NOMO-1 treated with dmso at 0.1 percent for 144 hours (cell line): ENCODE results near the gene DOCK10.
"Not testable (repeated sequence)": the region's sequence is repeated elsewhere in the genome, so short reads cannot be mapped to it uniquely, and the experiment has no call there.

Experiments
- DNase-seq: peaks from one replicate; lab custom pipeline; 2025; ENCODE audit not compliant: unreplicated experiment; lab: John Stamatoyannopoulos, UW

The DOCK10 gene

DNA sequence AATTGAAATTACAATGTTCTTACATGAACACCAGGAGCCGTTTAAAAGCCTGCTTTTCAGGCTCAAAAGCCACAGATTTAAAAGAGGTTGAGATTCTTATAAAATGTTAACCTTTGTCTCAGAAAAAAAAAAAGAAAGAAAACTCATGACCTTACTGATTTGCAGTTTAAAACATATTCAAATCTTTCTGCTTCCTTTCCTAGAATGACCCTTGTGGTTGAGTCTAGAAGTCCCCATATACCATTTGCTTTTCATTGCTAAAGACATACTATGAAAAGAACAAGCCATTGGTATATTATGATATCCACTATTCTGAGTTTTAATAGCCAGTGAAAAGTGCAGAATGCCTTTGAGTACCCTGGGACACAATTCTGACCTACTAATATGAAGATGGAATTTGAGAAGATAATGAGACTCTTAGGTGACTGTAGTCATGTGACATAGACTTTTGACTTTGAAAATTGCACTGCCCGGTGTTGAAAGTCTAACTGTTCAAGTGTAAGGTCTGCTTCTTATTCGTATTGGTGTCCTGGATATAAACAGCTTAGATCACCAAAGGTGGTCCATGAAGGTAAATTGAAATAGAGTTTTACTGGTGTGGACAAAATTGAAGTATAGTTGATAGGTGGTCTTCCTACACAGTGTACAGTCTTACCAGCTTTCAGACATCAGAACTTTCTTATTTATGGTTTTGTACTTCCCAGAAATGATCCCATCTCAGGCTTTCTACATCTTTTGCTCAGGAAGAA lies 117.0 kb downstream of the DOCK10 start:
- no peak for DNase-seq

DNA sequence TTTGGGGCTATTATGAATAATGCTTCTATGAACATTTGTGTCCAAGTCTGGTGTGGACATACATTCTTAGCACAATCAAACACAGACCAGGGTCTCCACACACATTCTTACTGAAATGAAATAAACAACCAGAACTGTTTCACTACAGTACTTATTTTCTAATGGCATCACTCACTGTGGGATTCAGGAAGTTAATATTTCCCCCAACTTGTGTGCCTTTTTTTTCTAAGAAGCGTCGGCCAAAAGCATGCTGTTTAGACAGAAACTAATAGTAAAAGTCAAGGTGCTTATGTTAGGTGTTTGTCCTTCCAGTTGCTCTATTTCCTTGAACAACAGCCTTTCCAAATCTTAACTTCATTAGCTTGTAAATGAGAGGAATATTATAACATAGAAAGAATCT lies 117.6 kb downstream of the DOCK10 start:
- DNase-seq = no peak

DNA sequence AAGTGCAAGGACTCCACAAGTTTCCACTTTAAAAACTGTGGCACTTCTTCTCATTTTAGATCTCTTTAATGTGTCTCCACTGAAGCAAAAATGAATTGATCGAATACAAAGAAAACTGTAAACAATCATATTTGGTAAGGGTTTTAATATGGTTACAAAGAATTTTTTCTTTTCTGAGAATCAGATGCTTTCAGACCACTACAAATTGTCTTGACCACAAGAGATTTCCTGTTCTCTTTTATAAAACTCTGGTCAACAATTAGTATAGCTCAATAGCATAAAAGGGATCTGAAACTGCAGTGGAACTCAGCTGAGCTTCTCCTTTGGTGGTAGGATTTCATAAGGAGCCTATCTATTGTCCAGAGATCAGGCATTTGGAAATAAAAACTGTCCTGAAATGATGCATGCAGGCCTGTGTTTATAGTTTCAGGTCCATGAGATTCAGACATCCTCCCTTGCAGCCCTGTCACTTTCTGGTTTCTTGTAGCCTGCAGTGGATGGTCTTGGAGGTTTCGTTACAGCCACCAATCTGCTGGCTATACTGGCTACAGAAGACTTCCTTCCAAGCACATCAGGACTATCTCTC lies 120.0 kb downstream of the DOCK10 start:
- DNase-seq = peak; percentile 86

GRCh38 chr2:224919472-224920110 lies 122.7 kb downstream of the DOCK10 start:
- DNase-seq = no peak

GRCh38 chr2:224918626-224919471 lies 123.4 kb downstream of the DOCK10 start:
- DNase-seq = no peak

- not testable (repeated sequence) for DNase-seq
Measured at GRCh38 chr2:224917246-224917645, 125.0 kb downstream of the DOCK10 start.

DNA sequence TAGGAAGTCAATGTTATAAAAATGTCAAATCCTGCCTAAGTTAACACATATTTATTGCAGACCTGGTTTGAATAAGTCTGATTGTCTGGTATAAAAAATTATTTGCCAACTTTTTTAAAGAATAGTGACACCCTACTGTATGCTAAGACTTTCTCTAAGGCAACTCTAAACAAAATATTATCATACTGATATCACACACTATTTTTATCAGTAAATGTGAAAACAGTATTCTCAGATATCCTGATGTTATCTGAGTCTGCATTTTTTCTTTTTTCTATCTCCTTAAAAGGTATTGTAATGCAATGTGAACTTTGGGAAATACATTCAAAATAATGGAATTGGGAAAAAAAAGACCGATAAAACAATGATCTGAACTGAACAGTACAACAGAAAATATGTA lies 127.1 kb downstream of the DOCK10 start:
- no peak for DNase-seq

DNA sequence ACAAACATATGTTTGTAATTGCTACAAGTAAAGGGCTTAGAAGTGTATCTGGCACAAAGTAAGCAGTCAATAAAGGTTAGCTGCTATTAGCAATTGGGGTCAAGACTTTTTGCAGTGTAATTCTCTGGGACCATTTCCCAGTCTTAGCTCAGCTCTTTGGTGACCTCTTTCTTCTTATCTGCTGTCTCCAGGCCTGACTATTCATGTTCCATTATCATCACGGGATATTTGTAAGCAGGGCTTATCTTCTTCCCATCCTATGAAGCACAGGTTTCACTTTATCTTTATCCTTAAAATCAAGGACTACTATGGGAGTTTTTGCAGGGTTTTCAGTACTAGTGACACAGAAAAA lies 131.7 kb downstream of the DOCK10 start:
- no peak for DNase-seq

DNA sequence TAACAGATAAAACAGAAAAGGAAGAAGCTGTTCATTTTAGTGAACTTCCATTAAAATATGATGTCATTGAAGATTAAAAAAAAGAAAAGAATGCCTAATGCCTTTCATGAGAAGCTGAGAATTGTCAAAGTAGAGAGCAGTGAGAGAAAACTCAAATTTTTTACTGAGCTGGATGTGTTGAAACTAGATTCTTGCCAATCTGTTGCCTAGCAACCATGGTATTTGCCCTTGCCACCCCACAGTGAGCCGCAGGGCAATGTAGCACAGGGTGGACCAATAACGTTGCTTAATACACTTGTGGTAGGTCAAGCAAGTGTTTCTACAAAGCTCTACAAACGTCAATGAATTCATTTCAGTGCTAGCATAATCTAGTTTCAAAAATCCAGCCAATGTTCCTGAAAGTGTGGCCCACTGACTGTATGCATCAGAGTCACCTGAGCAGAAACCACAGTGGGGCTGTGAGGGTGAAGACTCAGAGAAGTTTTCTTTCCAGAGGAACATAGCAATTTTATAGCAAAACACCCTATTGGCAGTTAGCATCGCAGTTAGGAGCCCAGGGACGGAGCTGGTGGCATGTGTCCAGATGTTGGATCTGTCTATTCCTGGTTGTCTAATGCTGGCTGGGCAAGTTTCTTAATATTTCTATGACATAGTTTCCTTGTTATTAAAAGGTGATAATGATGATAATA lies 132.2 kb downstream of the DOCK10 start:
- DNase-seq = peak; percentile 44

DNA sequence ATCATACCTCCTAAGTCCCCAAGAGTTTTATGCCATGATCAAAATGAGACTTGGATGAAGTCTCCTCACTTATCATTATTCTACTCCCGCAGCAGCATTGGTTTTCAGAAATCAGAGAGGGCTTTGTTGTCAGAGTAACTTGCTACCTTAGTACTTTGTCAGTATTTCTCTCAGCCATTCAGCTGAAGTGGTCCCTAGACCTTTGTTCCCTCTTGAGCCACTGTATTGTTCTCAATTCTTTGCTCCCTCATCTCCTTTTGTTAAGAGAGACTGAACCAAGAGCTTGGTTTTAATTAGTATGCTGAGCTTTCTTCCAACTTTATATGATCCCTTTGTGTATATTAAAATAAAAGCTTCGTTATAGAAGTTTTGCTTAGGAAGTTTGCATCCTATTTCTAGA lies 133.4 kb downstream of the DOCK10 start:
- no peak for DNase-seq

DNA sequence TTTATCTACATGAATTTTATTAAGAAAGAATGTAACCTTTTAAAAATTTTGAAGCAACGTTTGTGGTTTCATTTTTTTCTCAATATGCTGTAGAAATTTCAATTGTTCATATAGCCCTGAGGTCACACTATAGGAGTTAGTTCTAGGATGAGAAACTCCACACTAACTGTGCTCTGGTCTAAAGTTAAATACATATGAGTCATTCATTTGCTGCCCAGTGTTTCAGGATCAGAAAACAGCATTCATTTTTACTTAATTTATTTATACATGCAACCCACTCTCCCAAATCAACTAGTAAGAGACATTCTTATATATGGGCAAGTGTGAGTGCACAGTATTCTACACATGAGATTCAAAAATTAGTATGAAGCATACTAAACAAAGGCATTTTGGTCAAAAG lies 137.9 kb downstream of the DOCK10 start:
- no peak for DNase-seq

GRCh38 chr2:224903621-224904020 lies 138.6 kb downstream of the DOCK10 start:
- DNase-seq = no peak

- DNase-seq = no peak
Measured at GRCh38 chr2:224901121-224901676, 141.1 kb downstream of the DOCK10 start.

DNA sequence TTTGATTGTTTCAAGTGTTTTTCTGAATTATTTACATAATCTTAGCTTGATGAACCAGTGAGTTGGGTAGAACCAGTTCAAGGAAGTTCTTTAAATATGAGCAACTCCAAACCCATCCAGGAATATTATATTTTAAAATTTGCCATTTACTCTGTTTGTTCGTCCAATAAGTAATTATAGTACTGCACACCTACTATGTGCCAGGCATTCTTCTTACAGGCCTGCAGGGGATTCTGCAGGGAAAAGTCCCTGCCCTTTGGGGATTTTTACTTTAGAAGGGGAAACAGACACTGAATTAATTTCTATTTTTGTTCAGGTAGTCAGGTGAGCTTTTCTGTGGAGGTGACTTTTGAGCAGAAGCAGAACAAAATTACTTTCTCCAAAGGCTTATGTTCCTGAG lies 146.9 kb downstream of the DOCK10 start:
- DNase-seq = no peak

- peak; percentile 86 for DNase-seq
Measured at GRCh38 chr2:224894356-224894755, 147.9 kb downstream of the DOCK10 start.

DNA sequence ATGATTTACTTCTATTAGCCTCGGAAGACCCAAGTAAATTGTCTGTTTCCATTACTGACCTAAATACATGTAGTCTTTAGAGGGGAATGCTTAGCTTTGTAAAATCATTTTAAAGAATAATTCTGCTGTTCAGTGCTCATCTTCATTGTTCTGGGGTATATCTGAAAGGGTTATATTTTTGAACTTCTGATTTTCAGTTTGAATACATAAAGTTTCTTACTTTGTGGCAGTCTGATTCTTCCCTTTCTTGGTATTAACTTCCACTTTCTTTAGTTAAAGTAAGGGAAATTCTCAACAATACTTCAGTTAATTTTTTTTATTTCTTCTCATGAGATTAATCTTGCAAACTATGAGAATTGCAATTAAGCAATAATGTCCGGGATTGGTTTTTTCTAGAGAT lies 148.4 kb downstream of the DOCK10 start:
- DNase-seq = no peak

GRCh38 chr2:224892574-224893204 lies 149.6 kb downstream of the DOCK10 start:
- DNase-seq = peak; percentile 70

DNA sequence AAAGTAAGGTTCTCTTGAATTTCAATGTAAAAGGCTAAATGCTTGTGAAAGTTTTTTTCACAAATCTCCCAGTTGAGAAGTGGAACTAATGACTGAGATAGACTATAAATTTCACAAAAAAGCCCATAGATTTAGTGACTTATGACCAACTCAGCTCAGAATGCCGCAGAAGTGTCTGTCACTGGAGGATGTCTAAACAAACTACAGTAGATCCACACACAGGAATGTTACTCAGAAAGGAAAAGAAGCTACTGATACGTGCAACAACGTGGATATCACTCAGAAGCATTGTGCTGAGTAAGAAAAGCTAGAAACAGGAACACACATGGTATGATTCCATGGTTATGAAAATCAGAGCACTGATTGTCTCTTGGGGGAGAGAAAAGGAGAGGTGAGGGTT lies 151.9 kb downstream of the DOCK10 start:
- DNase-seq = no peak

GRCh38 chr2:224887141-224887540 lies 155.1 kb downstream of the DOCK10 start:
- DNase-seq = no peak

DNA sequence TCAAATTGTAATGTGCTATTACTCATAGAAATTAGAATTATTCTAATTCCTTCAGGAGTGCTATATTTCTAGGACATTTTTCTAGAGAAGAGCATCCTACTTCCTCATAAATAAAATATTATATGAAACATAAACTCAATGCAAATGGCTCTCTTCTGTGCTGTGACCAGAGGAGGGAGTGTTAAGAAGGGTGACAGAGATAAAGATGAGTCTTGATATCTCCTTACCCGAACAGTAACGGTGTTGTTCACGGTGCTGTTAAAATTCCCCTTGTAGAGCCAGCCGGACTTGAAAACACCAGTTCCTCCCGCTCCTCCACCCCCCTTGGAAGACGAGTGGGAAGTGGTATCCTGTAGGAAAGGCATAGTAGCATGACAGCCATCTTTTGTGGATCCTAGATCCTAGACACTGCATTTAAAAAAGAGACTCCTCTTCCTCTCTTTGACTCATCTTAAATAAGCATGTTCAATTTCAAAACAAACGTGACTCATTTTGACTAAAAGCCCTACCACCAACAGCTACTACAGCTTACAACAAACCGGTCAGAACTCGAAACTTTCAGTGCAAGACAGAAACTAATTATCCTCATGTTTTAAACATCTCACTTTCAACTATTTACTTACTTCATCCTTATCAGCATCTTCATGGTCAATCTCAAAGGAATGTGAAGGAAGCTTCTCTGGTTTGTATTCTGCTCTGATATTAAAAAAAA lies 156.3 kb downstream of the DOCK10 start:
- DNase-seq = peak; percentile 66
